GM18907 (cell line): ENCODE results near the gene DNAJC5G.
"Not testable (repeated sequence)": the region's sequence is repeated elsewhere in the genome, so short reads cannot be mapped to it uniquely, and the experiment has no call there.

Source experiments
- ATAC-seq: cut with Tn5 transposase; IDR thresholded peaks from one replicate; pipeline ENCODE4 v1.9.1; 2021; ENCODE audit warnings: mild to moderate bottlenecking, moderate library complexity; ENCODE audit not compliant: unreplicated experiment

Gene DNAJC5G

GRCh38 chr2:27280826-27281225 lies 5.6 kb downstream of the DNAJC5G start:
- ATAC-seq, result no peak

GRCh38 chr2:27281442-27281841 lies 6.2 kb downstream of the DNAJC5G start:
- ATAC-seq, result no peak

GRCh38 chr2:27281855-27282559 lies 6.8 kb downstream of the DNAJC5G start, which contains the start of gene TRIM54:
Gene TRIM54 (plus strand): TSS chr2:27282429. CDS start chr2:27282732, 303 bp downstream.
- ATAC-seq, result no peak

- no peak for ATAC-seq
Observed at GRCh38 chr2:27282892-27283291, 7.7 kb downstream of the DNAJC5G start.

GRCh38 chr2:27284996-27285395 lies 9.8 kb downstream of the DNAJC5G start:
- ATAC-seq, result no peak

- ATAC-seq, result no peak
Observed at GRCh38 chr2:27285481-27285880, 10.2 kb downstream of the DNAJC5G start.

- ATAC-seq, result no peak
Observed at GRCh38 chr2:27288610-27289009, 13.4 kb downstream of the DNAJC5G start.

- ATAC-seq, result no peak
Observed at GRCh38 chr2:27290549-27290948, 15.3 kb downstream of the DNAJC5G start.

- no peak for ATAC-seq
Observed at GRCh38 chr2:27291865-27292264, 16.6 kb downstream of the DNAJC5G start.

- ATAC-seq, result no peak
Observed at GRCh38 chr2:27294928-27295327, 19.7 kb downstream of the DNAJC5G start.

GRCh38 chr2:27296481-27296880 lies 21.2 kb downstream of the DNAJC5G start:
- ATAC-seq, result no peak

GRCh38 chr2:27297195-27297594 lies 22.0 kb downstream of the DNAJC5G start:
- ATAC-seq, result no peak

GRCh38 chr2:27298391-27299080 lies 23.3 kb downstream of the DNAJC5G start:
- no peak for ATAC-seq

GRCh38 chr2:27300606-27301005 lies 25.4 kb downstream of the DNAJC5G start:
- ATAC-seq, result not testable (repeated sequence)

GRCh38 chr2:27303093-27304025 lies 28.1 kb downstream of the DNAJC5G start:
- no peak for ATAC-seq

GRCh38 chr2:27304488-27305240 lies 29.4 kb downstream of the DNAJC5G start:
- ATAC-seq, result no peak

- ATAC-seq, result no peak
Observed at GRCh38 chr2:27305516-27305915, 30.3 kb downstream of the DNAJC5G start.

- ATAC-seq, result no peak
Observed at GRCh38 chr2:27306136-27306535, 30.9 kb downstream of the DNAJC5G start.

- no peak for ATAC-seq
Observed at GRCh38 chr2:27306573-27307286, 31.5 kb downstream of the DNAJC5G start.

GRCh38 chr2:27307287-27307544 lies 32.0 kb downstream of the DNAJC5G start:
- no peak for ATAC-seq
